GM19438 (cell line): ENCODE results near the gene SCGB1C1.

Experiments
- ATAC-seq: cut with Tn5 transposase; IDR thresholded peaks from one replicate; pipeline ENCODE4 v1.9.1; 2021; ENCODE audit warnings: low read depth; ENCODE audit not compliant: unreplicated experiment

Gene SCGB1C1

DNA sequence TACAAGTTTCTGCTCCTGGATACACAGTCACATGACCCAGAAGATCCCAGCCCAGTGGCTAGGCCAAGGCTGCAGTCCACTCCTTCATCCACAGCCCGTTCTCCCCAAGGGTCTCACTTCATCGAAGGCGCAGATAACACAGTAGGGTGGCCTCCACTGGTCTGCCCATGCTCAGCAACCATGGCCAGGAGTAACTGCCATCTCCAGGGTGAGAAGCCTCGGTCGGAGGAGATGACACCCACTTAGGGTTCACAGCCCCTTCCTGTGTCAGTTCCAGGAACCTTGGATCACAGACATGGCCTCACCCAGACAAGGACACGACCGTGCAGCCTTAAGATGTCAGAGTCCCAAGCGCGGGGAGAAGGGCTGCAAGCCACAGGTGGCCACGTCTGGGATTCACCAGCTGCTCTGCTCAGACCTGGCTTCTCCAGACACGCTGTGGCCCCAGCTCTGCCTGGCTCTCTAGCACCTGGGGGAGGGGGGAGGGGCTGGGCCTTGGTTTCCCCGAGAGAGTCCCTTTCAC is 11.8 kb downstream of the SCGB1C1 start:
- ATAC-seq: no peak

DNA sequence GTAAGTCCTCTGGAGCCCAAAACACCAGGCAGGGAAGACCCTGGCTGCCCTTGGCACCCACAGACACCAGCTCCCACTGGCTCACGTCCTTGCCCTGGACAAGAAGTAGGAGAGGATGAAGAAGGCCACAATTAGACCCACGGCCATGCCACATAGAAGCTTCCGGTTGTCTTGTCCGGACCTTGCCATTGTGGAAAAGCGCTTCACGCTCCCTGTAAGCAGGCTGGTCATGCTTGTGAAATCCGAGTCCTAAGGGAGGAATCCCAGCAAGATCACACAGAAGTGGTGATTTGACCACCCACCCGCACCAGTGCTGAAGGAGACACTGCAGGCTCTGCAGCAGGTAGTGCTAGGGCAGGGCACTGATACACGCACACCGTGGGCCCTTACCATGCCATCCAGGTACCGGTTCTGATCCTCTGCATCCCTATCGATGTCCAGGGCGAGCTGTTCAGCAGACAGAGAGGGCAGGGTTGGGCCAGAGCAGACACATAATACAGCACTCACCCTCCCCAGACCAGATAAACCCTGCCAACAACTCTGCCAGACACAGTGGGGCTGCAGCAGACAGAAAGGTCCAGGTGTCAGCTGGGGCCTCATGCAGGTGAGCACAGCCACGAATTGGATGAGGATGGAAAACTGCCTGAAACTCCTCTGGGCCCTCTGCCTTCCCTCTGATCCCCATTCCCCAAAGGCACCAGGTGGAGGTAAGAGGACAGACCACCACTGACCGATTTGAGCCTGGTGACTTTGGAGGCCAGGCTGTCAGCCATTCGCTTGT is 12.5 kb downstream of the SCGB1C1 start:
- ATAC-seq: no peak

DNA sequence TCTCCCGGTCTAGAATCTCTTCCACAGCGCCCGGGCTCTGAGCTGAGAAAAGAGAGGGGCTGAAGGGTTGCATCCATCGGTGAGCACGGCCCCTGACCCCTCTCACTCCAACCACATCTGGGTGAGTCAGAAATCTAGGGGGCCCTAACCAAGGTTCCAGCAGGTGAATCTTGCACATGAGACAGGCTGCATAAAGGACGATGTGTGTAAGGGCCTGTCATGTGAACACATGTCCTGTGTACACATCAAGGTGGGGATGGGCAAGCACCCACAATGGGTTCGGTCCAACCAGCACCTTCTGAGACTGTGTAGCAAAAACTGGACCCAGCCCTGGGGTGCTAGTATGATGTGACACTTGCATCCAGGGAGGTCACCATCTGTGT is 13.1 kb downstream of the SCGB1C1 start:
- ATAC-seq: no peak

DNA sequence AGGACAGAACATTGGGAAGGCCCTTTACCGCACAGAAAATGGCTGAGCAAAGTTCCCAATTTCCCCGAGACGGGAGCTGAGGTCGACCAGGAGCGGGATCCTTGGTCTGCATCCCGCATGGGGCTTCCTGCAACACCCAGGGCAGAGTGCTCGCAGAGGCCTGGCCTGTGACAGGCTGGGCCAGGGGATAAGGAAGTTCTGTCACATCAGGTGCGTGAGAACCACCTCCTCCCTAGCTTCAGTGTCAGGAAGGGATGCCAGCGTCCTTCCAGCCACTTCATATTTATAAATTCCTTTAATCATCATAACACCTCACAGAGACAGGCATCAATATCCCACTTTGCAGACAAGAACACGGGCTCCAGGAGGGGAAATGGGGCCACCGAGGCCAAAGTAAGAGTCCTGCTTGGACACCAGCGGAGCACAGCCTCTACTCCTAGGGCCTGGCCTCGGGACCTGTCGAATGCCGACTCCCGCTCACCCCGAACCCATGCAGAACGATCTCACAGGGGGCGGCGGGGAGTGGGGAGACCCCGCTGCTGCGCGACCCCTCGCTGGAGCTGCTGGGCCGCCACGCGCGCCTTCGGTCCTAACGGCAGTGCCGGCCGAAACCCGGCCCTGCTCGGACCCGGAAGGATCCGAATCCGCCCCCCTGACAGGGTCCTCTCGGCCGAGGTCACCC is 13.8 kb downstream of the SCGB1C1 start:
- ATAC-seq: peak; percentile 26

DNA sequence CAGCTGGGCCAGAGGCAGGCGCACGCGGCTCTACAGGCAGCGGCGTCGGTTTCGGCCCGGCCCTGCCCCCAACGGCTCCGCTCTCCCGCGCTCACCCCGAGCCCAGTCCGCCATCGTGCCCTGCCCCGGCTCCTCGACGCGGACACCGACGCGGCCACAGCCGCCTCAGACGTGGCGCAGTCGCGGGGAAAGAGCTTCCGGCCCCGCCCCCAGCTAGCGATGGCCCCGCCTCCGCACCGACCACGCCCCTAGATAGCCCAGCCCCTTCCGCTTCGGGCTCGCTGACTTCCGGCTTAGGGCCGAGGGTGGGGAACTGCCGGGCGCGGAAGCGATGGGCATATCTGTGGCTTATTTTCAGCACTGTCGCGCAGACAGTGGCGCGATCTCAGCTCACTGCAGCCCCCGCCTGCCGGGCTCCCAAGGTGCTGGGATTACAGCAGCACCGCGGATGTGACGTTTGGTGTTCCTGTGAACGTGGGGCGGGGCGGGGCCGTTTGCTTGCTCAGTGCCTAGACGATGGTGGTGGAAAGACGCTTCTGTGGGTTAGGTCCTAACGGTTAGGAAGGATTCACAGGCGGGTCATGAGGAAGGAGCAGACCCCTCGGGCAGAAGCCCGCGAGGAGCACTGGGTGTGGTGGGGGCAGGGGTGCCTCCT is 14.5 kb downstream of the SCGB1C1 start, which contains the start of the genes BET1L and RIC8A:
BET1L (minus strand) TSS at position 192 of the 655 bp plus-strand sequence; CDS start at position 114, 78 bp downstream.
RIC8A (plus strand) TSS at position 501 of the 655 bp plus-strand sequence. CDS start 1,147 bp downstream, outside the sequence.
- peak; percentile 65 for ATAC-seq

DNA sequence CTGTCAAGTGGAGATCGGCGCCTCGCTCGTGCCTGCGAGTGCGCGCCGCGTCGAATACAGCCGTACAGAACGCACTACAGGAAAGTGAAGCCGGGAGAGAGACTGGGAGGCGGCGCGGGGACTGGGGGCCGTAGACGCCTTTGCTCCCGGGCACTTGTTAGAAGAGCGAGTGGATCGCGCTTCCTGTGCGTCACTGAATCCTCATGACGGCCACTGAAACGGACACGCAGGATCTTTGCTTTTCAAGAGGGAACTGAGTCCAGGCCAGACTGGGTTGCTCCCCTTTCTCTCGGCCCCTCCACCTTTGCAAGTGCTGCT is 14.9 kb downstream of the SCGB1C1 start:
- ATAC-seq: peak; percentile 7

DNA sequence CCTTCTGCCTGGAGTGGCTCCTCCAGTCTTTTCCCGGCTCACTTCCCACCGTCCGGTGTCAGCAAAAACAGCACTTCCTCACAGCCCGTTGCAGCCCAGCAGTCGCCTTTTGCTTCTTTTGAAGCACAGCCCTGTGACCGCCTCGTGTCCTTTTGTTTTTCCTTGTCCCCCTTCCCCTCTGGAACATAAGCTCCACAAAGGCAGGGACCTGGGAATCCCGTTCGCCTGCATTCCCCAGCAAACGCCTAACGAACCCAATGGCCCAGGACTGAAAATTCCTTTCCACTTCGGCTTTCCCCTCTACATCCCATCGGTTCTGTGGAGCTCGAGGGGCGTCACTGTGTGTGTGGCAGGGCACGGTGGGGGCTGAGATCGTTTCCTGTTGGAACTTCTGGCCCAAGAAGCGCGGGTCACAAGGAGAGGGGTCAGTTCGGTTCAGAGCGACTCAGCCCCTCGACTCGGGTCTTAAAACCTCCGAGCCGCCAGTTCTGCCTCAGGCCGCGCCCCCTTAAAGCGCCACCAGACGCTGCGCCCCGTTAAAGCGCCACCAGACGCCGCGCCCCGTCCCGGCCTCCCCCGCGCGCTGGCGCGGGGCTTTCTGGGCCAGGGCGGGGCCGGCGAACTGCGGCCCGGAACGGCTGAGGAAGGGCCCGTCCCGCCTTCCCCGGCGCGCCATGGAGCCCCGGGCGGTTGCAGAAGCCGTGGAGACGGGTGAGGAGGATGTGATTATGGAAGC is 15.5 kb downstream of the SCGB1C1 start:
- ATAC-seq: no peak

DNA sequence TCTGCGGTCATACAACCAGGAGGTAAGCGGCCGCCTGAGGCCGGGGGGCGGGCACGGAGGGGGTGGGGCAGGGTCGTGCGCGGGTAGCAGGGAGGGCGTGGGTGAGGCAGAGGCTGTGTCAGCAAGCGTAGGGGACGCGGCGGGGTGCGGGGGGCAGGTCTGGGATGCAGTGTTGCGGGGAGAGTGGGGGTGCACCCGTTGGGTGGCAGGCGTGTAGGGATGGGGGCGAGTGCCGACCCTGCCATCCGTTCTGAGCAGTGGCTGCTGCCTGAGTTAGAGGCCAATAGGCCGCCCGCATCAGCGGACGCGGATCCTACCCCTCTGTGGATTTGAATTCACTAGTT is 16.0 kb downstream of the SCGB1C1 start:
- no peak for ATAC-seq

DNA sequence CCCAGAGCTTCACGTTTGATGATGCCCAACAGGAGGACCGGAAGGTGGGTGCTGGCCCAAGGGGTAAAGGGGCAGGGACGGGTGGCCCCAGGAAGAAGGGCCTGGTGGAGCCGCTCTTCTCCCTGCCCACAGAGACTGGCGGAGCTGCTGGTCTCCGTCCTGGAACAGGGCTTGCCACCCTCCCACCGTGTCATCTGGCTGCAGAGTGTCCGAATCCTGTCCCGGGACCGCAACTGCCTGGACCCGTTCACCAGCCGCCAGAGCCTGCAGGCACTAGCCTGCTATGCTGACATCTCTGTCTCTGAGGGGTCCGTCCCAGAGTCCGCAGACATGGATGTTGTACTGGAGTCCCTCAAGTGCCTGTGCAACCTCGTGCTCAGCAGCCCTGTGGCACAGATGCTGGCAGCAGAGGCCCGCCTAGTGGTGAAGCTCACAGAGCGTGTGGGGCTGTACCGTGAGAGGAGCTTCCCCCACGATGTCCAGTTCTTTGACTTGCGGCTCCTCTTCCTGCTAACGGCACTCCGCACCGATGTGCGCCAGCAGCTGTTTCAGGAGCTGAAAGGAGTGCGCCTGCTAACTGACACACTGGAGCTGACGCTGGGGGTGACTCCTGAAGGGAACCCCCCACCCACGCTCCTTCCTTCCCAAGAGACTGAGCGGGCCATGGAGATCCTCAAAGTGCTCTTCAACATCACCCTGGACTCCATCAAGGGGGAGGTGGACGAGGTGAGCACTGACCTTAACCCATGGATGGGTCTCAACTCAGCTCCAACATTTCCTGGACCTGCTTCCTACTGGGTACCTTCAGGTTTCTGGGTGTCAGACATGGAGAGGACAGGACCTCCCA is 16.6 kb downstream of the SCGB1C1 start:
- no peak for ATAC-seq

DNA sequence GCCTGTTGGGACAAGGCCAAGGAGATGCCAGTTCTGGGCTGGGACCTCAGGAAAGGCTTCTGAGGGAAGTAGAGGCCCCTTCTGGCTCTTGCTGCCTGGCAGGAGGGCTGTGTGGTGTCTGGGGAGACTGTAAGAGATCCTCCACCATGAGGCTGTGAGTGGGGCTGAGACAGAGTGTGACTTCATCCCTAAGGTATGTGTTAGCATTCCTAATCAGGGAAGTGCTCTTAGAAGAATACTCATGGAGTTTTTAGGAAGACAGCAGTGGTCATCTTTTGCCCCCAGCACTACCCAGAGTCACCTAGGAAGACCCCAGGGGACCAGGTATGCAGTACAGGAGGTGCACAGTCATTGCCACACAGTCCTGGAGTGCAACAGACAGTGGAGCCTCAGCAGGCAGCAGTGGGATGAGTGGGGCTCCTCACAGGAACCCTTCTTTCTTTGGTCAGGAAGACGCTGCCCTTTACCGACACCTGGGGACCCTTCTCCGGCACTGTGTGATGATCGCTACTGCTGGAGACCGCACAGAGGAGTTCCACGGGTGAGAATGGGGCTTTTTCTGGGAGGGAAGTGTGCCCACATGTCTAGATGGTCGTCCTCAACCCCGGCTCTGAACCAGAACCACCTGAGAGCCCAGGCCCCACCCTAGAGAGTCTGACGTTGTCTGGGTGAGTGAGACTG is 17.4 kb downstream of the SCGB1C1 start:
- ATAC-seq: no peak

DNA sequence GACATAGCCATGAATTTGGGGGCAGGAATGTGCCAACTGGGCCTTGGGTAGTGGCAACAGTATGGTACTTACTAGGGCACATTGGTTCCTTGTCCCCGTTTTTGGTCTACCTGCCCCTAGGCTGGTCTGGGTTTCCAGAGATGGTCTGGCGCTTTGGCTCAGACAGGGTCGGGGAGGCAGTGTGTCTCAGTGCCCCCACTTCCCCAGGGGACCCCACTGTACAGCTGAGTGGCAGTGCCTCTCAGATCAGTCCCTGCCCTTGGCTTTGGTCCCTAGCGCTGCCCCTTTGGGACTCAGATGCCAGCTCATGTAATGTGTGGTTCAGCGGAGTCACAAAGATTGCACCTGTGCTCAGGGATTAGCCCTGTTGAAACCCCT is 17.9 kb downstream of the SCGB1C1 start:
- ATAC-seq: no peak

DNA sequence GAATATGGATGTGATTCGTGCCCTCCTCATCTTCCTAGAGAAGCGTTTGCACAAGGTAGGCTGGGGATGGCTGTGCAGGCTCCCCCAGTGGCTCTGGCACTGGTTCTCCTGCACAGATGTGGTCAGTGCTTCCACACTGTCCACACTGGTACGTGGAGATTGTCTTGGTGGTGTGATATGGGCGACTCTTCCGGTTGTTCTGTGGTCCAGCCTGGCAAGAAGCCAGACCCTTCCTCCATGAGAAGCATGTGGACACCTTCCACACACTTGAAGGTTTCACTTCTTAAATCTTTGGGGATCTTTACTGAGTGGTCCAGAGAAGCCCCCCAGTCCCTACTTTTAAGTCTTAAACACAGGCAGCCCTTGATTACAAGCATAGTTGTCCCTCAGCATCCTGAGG is 18.4 kb downstream of the SCGB1C1 start:
- ATAC-seq: no peak

DNA sequence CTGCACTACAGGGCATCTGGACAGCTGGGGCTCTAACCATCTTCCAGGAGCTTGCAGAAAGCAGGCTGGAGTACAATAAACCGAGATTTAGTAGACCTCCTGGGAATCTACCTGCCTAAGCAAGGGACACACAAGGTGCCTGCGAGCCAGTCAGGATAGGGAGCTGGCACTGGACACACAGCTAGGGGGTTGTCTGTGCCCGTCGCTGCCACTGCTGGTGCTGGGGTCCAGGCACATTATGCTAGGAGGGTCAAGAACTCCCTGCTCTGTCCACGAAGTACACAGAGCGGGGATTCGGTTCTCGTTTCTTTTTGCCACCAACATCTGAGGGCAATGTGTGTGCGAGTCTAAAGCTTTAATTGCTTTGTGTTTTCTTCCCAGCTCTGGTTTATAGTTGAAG is 18.9 kb downstream of the SCGB1C1 start:
- ATAC-seq: no peak

DNA sequence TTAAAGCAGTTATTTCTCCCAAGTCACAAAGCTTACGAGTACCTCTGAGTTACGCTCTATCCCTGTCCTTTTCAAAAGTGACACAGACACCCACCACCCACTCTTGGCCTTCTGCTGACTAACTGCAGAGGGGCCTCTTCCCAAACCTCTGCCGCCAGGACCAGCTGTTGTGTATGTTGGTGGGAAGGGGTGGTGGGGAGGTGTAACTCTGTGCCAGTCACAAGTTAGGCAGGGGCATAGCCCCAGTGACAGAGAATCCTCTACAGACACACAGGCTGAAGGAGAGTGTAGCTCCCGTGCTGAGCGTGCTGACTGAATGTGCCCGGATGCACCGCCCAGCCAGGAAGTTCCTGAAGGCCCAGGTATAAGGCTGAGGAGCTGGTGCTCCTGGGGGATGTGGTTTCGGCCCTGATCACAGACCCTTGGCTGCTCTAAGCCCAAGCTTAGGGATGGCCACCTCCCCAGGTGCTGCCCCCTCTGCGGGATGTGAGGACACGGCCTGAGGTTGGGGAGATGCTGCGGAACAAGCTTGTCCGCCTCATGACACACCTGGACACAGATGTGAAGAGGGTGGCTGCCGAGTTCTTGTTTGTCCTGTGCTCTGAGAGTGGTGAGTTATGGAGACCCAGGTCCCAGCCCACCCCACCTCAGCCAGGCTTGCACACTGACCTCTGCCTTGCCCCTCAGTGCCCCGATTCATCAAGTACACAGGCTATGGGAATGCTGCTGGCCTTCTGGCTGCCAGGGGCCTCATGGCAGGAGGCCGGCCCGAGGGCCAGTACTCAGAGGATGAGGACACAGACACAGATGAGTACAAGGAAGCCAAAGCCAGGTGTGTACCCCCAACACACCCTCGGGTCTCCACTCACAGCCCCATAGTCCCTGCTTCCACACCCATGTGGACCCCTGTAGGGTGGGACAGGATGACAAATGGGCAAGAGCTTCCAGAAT is 19.5 kb downstream of the SCGB1C1 start:
- no peak for ATAC-seq

DNA sequence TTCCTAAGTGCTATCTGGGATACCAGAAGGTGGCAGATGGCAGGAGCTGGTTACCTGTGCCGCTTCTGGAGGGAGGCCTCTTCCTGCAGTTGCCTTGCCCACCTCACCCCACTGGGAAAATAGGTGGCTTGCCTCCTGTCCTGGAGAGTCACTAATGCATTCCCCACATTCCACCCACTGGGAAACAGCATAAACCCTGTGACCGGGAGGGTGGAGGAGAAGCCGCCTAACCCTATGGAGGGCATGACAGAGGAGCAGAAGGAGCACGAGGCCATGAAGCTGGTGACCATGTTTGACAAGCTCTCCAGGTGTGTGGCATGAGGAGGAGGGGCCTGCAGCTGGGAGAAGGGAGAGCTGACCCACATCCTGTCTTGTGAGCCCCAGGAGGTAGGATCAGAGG is 20.2 kb downstream of the SCGB1C1 start:
- ATAC-seq: no peak

DNA sequence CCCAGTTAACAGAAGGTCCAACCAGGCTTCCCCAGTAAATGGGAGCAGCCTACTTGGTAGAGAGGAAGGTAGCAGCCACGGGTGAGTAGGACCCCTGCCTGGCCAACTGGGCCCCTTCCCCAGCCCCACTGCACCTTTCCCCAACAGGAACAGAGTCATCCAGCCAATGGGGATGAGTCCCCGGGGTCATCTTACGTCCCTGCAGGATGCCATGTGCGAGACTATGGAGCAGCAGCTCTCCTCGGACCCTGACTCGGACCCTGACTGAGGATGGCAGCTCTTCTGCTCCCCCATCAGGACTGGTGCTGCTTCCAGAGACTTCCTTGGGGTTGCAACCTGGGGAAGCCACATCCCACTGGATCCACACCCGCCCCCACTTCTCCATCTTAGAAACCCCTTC is 21.2 kb downstream of the SCGB1C1 start:
- ATAC-seq: no peak

DNA sequence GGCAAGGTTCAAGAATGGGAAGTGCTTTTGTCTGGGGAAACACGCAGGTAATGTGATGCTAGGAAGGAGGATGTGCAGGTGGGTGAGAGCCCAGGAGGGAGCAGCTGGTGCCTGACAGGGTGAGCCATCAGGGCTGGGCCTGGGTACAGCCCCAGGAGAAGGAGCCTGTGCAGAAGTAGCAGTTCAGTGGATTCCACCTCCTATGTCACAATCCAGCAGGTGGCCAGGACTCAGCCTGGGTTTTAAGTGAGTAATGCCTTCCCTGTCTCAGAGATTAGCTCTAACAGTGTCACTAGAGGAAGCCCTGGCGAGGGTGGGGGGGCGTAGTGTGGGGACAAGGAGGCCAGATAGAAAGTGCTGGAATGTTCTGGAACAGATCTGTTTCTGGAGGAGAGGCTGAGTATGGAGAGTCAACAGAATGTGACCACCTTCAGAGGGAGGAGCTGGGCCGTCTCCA is 22.7 kb downstream of the SCGB1C1 start:
- no peak for ATAC-seq
